ENCODE measurements around the gene ALB. TPM values are rescaled to one million over a fixed set of nuclear protein-coding genes. Genes with fewer than 3 reads are reported as not detected.
"Not testable (repeated sequence)": the region's sequence is repeated elsewhere in the genome, so short reads cannot be mapped to it uniquely, and the experiment has no call there.

The ALB gene
- total RNA-seq (under 1 TPM in 1 of 2 donors, not detected in 1; 0.99 TPM), polyA plus RNA-seq (ENCODE audit: insufficient read length in 6 of 6) (100 to 1,000 TPM in 1 of 6 donors, 10 to 100 TPM in 1, 1 to 10 TPM in 4; 2.0 to 111 (median 6.0) TPM)
- long read RNA-seq, donor 1: 0 reads
- long read RNA-seq, donor 2: 0 reads
- long read RNA-seq, donor 3: 0 reads
- long read RNA-seq, donor 4: 0 reads
- long read RNA-seq, donor 5, partial matches to known transcripts: 0 of 1 reads
- long read RNA-seq, donor 5, other reads (novel, unspliced or antisense): 0 of 1 reads
- long read RNA-seq, donor 6, transcript ALB-218 (4 exons, 665 nt): minor isoform, 5 of 90 reads
- long read RNA-seq, donor 6, transcript ALB-201 (15 exons, 2,263 nt): major isoform, 30 of 90 reads
- long read RNA-seq, donor 6, partial matches to known transcripts: 53 of 90 reads
- long read RNA-seq, donor 6, other reads (novel, unspliced or antisense): 0 of 90 reads
- long read RNA-seq, donor 7: 0 reads
- long read RNA-seq, donor 8: 0 reads
- long read RNA-seq, donor 9: 0 reads
- long read RNA-seq, donor 10: 0 reads
- long read RNA-seq, donor 11, partial matches to known transcripts: 0 of 1 reads
- long read RNA-seq, donor 11, other reads (novel, unspliced or antisense): 0 of 1 reads
- long read RNA-seq, donor 12, partial matches to known transcripts: 7 of 12 reads
- long read RNA-seq, donor 12, other reads (novel, unspliced or antisense): 0 of 12 reads

DNA sequence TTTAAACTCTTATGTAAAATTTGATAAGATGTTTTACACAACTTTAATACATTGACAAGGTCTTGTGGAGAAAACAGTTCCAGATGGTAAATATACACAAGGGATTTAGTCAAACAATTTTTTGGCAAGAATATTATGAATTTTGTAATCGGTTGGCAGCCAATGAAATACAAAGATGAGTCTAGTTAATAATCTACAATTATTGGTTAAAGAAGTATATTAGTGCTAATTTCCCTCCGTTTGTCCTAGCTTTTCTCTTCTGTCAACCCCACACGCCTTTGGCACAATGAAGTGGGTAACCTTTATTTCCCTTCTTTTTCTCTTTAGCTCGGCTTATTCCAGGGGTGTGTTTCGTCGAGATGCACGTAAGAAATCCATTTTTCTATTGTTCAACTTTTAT is at the start of gene ALB:
ALB (plus strand) TSS at position 246 of the 400 bp plus-strand sequence; CDS start at position 287, 41 bp downstream.
- H3K4me1 ChIP-seq: no peaks in the 10 kb centered on the region
- no peaks in the 10 kb centered on the region for H3K9me3 ChIP-seq
- intact Hi-C loops (cut with DNase I): no loop called here
- H3K27me3 ChIP-seq: no peaks in the 10 kb centered on the region
- DNase-seq (peak in 1 of 4 donors; percentile 4), ATAC-seq (no peak)
- no peak within 1 kb of the TSS for H3K4me3 ChIP-seq
- no peak within 1 kb of the TSS for H3K27ac ChIP-seq
- H3K36me3 ChIP-seq: no peaks in the 10 kb centered on the region
- TF ChIP-seq, protein P1, sequence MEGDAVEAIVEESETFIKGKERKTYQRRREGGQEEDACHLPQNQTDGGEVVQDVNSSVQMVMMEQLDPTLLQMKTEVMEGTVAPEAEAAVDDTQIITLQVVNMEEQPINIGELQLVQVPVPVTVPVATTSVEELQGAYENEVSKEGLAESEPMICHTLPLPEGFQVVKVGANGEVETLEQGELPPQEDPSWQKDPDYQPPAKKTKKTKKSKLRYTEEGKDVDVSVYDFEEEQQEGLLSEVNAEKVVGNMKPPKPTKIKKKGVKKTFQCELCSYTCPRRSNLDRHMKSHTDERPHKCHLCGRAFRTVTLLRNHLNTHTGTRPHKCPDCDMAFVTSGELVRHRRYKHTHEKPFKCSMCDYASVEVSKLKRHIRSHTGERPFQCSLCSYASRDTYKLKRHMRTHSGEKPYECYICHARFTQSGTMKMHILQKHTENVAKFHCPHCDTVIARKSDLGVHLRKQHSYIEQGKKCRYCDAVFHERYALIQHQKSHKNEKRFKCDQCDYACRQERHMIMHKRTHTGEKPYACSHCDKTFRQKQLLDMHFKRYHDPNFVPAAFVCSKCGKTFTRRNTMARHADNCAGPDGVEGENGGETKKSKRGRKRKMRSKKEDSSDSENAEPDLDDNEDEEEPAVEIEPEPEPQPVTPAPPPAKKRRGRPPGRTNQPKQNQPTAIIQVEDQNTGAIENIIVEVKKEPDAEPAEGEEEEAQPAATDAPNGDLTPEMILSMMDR (IDR thresholded peaks at IDR 0.05): no peak

DNA sequence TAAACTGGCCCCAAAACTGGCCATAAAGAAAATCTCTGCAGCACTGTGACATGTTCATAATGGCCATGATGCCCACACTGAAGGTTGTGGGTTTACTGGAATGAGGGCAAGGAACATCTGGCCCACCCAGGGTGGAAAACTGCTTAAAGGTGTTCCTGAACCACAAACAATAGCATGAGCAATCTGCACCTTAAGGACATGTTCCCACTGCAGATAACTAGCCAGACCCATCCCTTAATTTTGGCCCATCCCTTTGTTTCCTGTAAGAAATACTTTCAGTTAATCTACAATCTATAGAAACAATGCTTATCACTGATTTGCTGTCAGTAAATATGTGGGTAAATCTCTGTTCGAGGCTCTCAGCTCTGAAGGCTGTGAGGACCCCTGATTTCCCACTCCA is 46.9 kb upstream of the ALB start:
- peaks cover 0 to 26% of the 10 kb centered on the region in 2 donors for H3K9me3 ChIP-seq
- H3K4me1 ChIP-seq; H3K27me3 ChIP-seq; H3K36me3 ChIP-seq; H3K27ac ChIP-seq; intact Hi-C loops (cut with DNase I); DNase-seq; H3K4me3 ChIP-seq; ATAC-seq: not testable (repeated sequence)

DNA sequence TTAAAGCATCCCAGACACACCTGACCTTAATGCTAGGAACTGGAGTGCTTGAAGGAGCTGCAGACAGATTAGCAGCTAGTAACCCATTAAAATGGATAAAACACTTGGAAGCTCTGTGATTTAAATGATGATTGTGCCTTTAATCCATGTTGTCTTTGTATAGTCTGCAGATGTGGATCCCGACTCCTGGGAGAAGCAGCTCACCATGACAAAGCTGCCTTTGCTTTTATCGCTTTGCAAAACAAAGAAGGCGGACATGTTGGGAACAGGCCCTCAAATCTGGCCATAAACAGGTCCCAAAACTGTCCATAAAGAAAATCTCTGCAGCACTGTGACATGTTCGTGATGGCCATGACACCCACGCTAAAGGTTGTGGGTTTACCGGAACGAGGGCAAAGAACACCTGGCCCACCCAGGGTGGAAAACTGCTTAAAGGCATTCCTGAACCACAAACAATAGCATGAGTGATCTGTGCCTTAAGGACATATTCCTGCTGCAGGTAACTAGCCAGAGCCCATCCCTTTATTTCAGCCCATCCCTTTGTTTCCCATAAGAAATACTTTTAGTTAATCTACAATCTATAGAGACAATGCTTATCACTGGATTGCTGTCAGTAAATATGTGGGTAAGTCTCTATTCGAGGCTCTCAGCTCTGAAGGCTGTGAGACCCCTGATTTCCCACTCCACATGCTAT is 34.4 kb upstream of the ALB start:
- H3K4me1 ChIP-seq; H3K27me3 ChIP-seq; intact Hi-C loops (cut with DNase I); DNase-seq; H3K4me3 ChIP-seq; H3K9me3 ChIP-seq; H3K27ac ChIP-seq; H3K36me3 ChIP-seq; ATAC-seq: not testable (repeated sequence)

DNA sequence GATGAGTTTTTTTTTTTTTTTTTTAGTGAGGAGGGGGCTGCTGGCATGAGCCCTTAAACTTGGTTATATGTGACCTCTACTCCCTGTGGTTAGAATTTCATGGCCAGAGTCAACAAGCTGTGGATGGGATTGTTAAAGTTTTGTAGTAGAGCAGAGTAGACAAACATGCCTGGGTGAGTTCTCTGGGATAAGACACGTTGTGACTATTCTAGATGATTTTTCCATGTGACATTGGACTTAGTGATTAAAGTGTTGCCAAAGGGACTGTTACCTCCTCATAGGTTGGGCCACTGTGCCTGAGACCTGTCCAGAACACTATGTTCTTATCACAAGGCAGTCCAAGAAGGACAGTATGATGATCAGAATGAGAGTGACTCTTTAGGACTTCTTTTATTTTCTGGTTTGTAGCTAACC is 28.8 kb upstream of the ALB start:
- no peaks in the 10 kb centered on the region for H3K9me3 ChIP-seq
- H3K27ac ChIP-seq: no peak overlapping the region
- intact Hi-C loops (cut with DNase I): no loop called here
- H3K27me3 ChIP-seq: no peaks in the 10 kb centered on the region
- H3K4me1 ChIP-seq: no peaks in the 10 kb centered on the region
- TF ChIP-seq, protein P1 (IDR thresholded peaks at IDR 0.05): no peak
- no peaks in the 10 kb centered on the region for H3K36me3 ChIP-seq
- DNase-seq: no peak
- ATAC-seq: no peak
- H3K4me3 ChIP-seq: no peak overlapping the region

DNA sequence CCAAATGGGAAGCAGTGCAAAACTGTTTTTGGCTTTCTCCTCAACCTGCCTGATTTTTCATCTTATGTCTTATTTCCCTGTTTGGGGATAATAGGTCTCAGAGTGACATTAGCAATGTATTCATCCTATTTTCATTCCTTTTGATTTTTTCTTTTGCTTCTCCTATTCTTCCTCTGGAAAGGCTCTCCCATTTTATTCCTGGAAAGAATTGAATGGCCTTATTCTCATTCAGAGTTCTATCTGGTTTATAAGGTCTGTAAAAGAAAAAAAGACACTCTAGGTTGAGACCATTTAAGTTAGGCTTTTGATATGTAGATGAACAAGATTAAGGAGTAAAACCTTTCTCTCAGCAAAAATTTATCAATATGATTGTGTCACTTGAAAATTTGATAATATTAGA is 27.8 kb upstream of the ALB start:
- H3K4me1 ChIP-seq: no peaks in the 10 kb centered on the region
- H3K27ac ChIP-seq: no peak overlapping the region
- no peak for DNase-seq
- TF ChIP-seq, protein P1 (IDR thresholded peaks at IDR 0.05): no peak
- no peaks in the 10 kb centered on the region for H3K27me3 ChIP-seq
- ATAC-seq: no peak
- intact Hi-C loops (cut with DNase I): no loop called here
- no peaks in the 10 kb centered on the region for H3K9me3 ChIP-seq
- no peaks in the 10 kb centered on the region for H3K36me3 ChIP-seq
- no peak overlapping the region for H3K4me3 ChIP-seq

DNA sequence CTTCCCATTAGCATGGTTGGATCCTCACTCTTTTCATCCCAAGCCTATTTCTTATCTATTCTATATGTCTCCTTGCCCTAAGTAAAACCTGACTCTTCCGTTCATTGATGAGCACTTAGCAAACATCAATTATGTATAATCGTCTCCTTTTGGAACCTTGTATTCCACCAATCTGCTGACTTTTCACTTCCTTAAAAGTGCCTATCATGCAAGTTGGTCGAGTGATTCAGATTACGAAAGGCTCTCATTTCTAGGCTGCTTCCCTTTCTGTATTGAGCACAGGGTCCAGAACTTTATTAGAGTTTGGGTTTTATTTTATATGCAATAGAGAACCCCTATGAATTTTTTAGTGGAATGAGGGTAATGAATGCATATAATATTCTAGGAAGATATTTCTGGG is 27.1 kb upstream of the ALB start:
- intact Hi-C loops (cut with DNase I): no loop called here
- ATAC-seq (no peak), DNase-seq (no peak)
- Histone ChIP-seq H3K27me3 (no peaks in the 10 kb centered on the region), H3K4me3 (no peak overlapping the region), H3K27ac (no peak overlapping the region), H3K9me3 (no peaks in the 10 kb centered on the region), H3K36me3 (no peaks in the 10 kb centered on the region), H3K4me1 (no peaks in the 10 kb centered on the region)
- TF ChIP-seq, protein P1 (IDR thresholded peaks at IDR 0.05): no peak
